Right atrium auricular region (tissue), 2 donors: Measurements from ENCODE around the gene CBLB. TPM values are rescaled to one million over a fixed set of nuclear protein-coding genes. Genes with fewer than 3 reads are reported as not detected.

Experiments
- DNase-seq: peaks from one replicate; pipeline ENCODE4 v3.0.0-alpha.2; 2019; ENCODE audit warnings: low spot score
- H3K27ac ChIP-seq, 2 donors: fragments of 200-600 bp; sonication (generic); 1 replicate in 1 of 2; 2 replicates in 1 of 2; pipeline ENCODE4 v1.5.1; 2016 to 2019
- H3K27me3 ChIP-seq, 2 donors: fragments of 200-600 bp; sonication (generic); one replicate each; pipeline versions ENCODE4 v1.5.1 to v1.6.0; 2017 to 2019
- H3K36me3 ChIP-seq: fragments of 200-600 bp; sonication (generic); one replicate; pipeline ENCODE4 v1.5.1; 2016
- H3K4me1 ChIP-seq, 2 donors: fragments of 200-600 bp; sonication (generic); one replicate each; pipeline versions ENCODE4 v1.5.1 to v1.6.0; 2017 to 2019
- H3K4me3 ChIP-seq, 2 donors: fragments of 200-600 bp; sonication (generic); 1 replicate in 1 of 2; 2 replicates in 1 of 2; pipeline ENCODE4 v1.5.1; 2017 to 2019; ENCODE audit warnings: mild to moderate bottlenecking in 1 of 2, moderate library complexity in 1 of 2
- H3K9me3 ChIP-seq, 2 donors: fragments of 200-600 bp; sonication (generic); one replicate each; pipeline ENCODE4 v1.5.1; 2019
- CTCF ChIP-seq, 2 donors: fragments of 200-600 bp; sonication (generic); IDR thresholded peaks; one replicate each; pipeline ENCODE4 v1.5.1; 2019; ENCODE audit warnings: antibody characterized with exemption in 2 of 2
- total RNA-seq, 2 donors: library from RNA; depleted of rRNA; stranded (reverse); fragments of >200 nt; gene quantifications; one replicate each; pipeline ENCODE4 v1.1.0, GENCODE V29; 2016

Gene CBLB
- total RNA-seq, 2 donors from 2014 or later = 24.6 to 27.3 TPM

GRCh38 chr3:105869861-105870755 is 1.3 kb upstream of the CBLB start:
- no peak for TF ChIP-seq CTCF (IDR thresholded peaks at IDR 0.05)

GRCh38 chr3:105869531-105869833 is 670 bp upstream of the CBLB start:
- Histone ChIP-seq H3K27ac (peak overlapping the region; percentile 98 to 100), H3K27me3 (no peaks in the 10 kb centered on the region), H3K4me3 (peak overlapping the region; percentile 85 to 96), H3K36me3 (no peaks in the 10 kb centered on the region), H3K9me3 (no peaks in the 10 kb centered on the region), H3K4me1 (peaks cover 0 to 35% of the 10 kb centered on the region in 2 donors)
- no peak for TF ChIP-seq CTCF (IDR thresholded peaks at IDR 0.05)
- no peak for DNase-seq

More at GRCh38 chr3:105869861-105870755, 1.3 kb upstream of the CBLB start:
- Histone ChIP-seq H3K36me3 (no peaks in the 10 kb centered on the region), H3K27me3 (no peaks in the 10 kb centered on the region), H3K27ac (peak overlapping the region; percentile 98 to 100), H3K9me3 (no peaks in the 10 kb centered on the region), H3K4me1 (peaks cover 0 to 28% of the 10 kb centered on the region in 2 donors), H3K4me3 (peak overlapping the region; percentile 85 to 96)
- DNase-seq = no peak

- no peaks in the 10 kb centered on the region for H3K9me3 ChIP-seq
- H3K4me1 ChIP-seq = peaks cover 0 to 46% of the 10 kb centered on the region in 2 donors
- TF ChIP-seq CTCF (IDR thresholded peaks at IDR 0.05) = no peak
Observed at GRCh38 chr3:105868431-105868741, 426 bp downstream of the CBLB start.

GRCh38 chr3:105867712-105868430 is 941 bp downstream of the CBLB start:
- H3K36me3 ChIP-seq = no peaks in the 10 kb centered on the region
- no peak for DNase-seq
- H3K9me3 ChIP-seq = no peaks in the 10 kb centered on the region
- TF ChIP-seq CTCF (IDR thresholded peaks at IDR 0.05) = no peak
- H3K4me1 ChIP-seq = peaks cover 0 to 51% of the 10 kb centered on the region in 2 donors
- peak overlapping the region; percentile 98 to 100 for H3K27ac ChIP-seq
- peak overlapping the region; percentile 85 to 96 for H3K4me3 ChIP-seq
- no peaks in the 10 kb centered on the region for H3K27me3 ChIP-seq

More at GRCh38 chr3:105868431-105868741, 426 bp downstream of the CBLB start:
- peak overlapping the region; percentile 85 to 96 for H3K4me3 ChIP-seq
- no peaks in the 10 kb centered on the region for H3K36me3 ChIP-seq
- no peaks in the 10 kb centered on the region for H3K27me3 ChIP-seq
- DNase-seq = no peak
- H3K27ac ChIP-seq = peak overlapping the region; percentile 98 to 100

GRCh38 chr3:105866656-105867653 is 1.9 kb downstream of the CBLB start:
- no peaks in the 10 kb centered on the region for H3K9me3 ChIP-seq
- peak overlapping the region; percentile 98 to 100 for H3K27ac ChIP-seq
- DNase-seq = no peak
- H3K4me1 ChIP-seq = peaks cover 0 to 58% of the 10 kb centered on the region in 2 donors
- peak overlapping the region; percentile 85 to 96 for H3K4me3 ChIP-seq
- no peaks in the 10 kb centered on the region for H3K36me3 ChIP-seq
- H3K27me3 ChIP-seq = no peaks in the 10 kb centered on the region
- no peak for TF ChIP-seq CTCF (IDR thresholded peaks at IDR 0.05)
